ENCODE results near the gene ACOT13.
A peak's percentile ranks its signal among the peaks of the same experiment; 100 is the strongest.
"Not testable (repeated sequence)": the region's sequence is repeated elsewhere in the genome, so short reads cannot be mapped to it uniquely, and the experiment has no call there.

ACOT13 gene

GRCh38 chr6:24721461-24722215 is 54.8 kb downstream of the ACOT13 start:
- DNase-seq = peak in 28 of 56 donors; percentile 72 to 98 (median 94)

DNA sequence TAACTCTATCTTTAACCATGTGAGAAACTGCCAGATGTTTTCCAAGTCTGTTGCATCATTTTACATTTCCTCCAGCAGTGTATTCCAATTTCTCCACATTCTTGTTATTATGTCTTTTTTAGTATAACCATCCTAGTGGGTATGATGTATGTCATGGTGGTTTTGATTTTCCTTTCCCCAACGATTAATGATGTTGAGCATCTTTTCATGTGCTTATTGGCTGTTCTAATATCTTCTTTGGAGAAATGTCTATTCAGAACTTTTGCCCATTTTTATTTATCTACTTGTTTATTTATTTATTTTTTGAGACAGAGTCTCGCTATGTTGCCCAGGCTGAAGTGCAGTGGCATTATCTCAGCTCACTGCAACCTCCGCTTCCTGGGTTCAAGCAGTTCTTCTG is 56.4 kb downstream of the ACOT13 start:
- DNase-seq = no peak

DNA sequence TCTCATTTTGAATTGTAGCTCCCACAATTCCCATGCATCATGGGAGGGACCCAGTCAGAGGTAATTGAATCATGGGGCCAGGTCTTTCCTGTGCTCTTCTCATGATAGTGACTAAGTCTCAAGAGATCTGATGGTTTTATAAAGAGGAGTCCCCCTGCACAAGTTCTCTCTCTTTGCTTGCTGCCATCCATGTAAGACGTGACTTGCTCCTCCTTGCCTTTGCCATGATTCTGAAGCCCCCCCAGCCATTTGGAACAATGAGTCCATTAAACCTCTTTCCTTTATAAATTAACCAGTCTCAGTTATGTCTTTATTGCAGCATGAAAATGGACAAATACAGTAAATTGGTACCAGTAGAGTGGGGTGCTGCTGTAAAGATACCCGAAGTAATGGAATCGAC is 63.8 kb downstream of the ACOT13 start:
- not testable (repeated sequence) for DNase-seq

DNA sequence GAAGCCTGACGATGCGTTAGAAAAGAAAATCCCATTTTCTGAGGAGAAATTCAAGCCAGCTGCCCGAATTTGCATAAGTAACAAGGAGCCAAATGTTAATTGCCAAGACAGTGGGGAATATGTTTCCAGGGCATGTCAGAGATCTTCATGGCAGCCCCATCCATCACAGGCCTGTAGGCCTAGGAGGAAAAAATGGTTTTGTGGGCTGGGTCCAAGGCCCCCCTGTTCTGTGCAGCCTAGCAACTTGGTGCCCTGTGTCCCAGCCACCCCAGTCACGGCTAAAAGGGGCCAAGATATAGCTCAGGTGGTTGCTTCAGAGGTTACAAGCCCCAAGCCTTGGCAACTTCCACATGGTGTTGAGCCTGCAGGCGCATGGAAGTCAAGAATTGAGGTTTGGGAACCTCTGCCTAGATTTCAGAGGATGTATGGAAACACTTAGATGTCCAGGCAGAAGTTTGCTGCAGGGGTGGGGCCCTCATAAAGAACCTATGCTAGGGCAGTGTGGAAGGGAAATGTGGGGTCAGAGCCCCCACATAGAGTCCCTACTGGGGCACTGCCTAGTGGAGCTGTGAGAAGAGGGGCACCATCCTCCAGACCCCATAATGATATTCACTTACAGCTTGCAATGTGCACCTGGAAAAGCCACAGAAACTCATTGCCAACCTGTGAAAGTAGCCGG is 64.7 kb downstream of the ACOT13 start:
- DNase-seq = not testable (repeated sequence)

GRCh38 chr6:24734166-24734565 is 67.3 kb downstream of the ACOT13 start:
- no peak for DNase-seq

DNA sequence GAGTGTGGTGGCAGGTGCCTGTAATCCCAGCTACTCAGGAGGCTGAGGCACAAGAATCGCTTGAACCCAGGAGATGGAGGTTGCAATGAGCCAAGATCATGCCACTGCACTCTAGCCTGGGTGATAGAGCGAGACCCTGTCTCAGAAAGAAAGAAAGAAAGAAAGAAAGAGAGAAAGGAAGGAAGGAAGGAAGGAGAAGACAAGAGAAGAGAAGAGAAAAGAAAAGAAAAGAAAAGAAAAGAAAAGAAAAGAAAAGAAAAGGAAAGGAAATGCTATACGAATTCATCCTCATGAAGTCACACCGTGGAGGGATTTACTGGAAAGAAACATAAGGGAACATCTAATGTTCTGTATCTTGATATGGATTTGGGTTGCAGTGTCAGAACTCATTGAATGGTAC is 67.8 kb downstream of the ACOT13 start:
- not testable (repeated sequence) for DNase-seq

GRCh38 chr6:24738741-24739140 is 71.9 kb downstream of the ACOT13 start:
- DNase-seq = no peak

GRCh38 chr6:24740861-24741260 is 74.0 kb downstream of the ACOT13 start:
- no peak for DNase-seq

GRCh38 chr6:24742216-24742738 is 75.4 kb downstream of the ACOT13 start:
- DNase-seq = no peak

DNA sequence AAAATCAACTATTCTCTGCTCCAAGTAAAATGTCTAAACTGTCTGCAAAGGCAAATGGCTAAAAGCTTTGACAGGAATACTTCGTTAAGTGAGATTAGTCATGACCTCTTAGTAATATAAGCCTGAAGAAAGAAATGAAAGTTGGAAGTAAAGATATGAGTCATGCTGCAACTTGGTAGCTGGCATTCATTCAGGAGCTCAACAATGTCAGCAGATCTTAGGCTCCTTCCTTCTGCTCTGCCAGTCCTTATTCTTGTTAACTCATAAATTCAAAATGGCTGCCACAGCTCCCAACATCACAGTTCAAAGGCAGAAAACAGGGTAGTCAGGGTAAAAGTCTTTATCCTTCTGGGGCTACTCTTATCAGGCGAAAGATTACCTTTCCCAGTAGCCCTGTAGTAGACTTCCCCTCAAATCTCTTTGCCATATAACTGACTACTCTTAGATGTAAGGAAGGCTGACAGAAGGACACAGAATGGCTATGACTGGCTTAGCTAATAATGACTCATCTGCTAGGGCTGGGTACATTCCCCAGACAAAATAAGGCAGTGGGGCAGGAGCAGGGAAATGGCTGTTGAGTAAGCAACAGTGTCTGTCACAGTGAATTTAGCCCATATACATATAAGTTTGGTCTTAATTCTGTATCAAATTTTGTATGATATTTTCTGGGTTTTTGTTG is 76.5 kb downstream of the ACOT13 start:
- peak in 2 of 56 donors; percentile 5 to 14 for DNase-seq

DNA sequence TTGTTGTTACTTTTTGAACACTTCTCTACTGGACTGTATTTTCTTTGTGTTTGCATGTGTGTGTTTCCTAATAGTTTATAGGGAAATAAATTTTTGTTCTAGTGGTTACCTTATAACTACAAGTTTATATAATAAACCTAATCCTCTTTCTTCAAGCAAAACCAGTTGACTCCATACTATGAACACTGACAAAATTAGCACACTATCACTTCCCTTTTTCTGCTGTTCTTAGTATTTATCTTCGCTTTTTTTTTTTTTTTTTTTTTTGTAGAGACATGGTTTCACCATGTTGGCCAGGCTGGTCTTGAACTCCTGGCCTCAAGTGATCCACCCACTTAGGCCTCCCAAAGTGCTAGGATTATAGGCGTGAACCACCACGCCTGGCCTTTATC is 77.1 kb downstream of the ACOT13 start:
- DNase-seq = no peak

GRCh38 chr6:24744911-24745310 is 78.0 kb downstream of the ACOT13 start:
- peak in 4 of 56 donors; percentile 0 to 31 (median 10) for DNase-seq

DNA sequence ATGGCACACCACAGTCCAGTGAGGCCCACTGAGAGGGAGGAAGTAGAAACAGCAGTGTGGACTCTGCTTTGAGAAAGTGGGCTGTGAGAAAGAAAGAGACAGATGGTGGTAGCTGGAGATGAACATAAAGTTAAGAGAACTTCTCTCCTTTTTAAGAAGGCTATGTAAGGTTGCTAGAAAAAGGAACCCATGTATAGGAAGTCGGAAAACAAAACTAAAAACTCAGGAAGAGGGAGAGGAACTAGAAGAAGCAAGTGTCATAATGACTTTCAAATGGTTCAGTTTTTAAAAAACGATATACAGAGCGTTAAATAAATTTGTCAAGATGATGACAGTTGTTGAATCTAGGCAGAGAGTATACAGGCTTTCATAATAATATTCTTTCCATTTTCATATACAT is 82.4 kb downstream of the ACOT13 start:
- DNase-seq = no peak

- DNase-seq = not testable (repeated sequence)
These were observed 84.0 kb downstream of the ACOT13 start for GRCh38 chr6:24750878-24751277.

GRCh38 chr6:24752503-24752902 is 85.6 kb downstream of the ACOT13 start:
- DNase-seq = no peak

GRCh38 chr6:24752917-24753492 is 86.1 kb downstream of the ACOT13 start:
- no peak for DNase-seq

- no peak for DNase-seq
These were observed 86.7 kb downstream of the ACOT13 start for GRCh38 chr6:24753545-24753944.

- not testable (repeated sequence) for DNase-seq
These were observed 87.5 kb downstream of the ACOT13 start for GRCh38 chr6:24754378-24754777.
